Measurements from ENCODE around the gene PRKN. TPM values are rescaled to one million over a fixed set of nuclear protein-coding genes. Genes with fewer than 3 reads are reported as not detected.
"Not testable (repeated sequence)": the region's sequence is repeated elsewhere in the genome, so short reads cannot be mapped to it uniquely, and the experiment has no call there.

The PRKN gene
- total and polyA plus RNA-seq, 10 donors: 0.23 to 14.1 (median 7.0) TPM

- intact Hi-C loops (cut with DNase I; ENCODE audit: low total_unique reads): no loop called here
- TF ChIP-seq POLR2AphosphoS5 (IDR thresholded peaks at IDR 0.05) (no peak), CTCF (IDR thresholded peaks at IDR 0.05 in 8 of 11, conservative IDR thresholded peaks at IDR 0.05 in 3 of 11) (no peak), POLR2A (IDR thresholded peaks at IDR 0.05) (no peak)
- Histone ChIP-seq H3K27ac (no peak overlapping the region), H3K36me3 (no peaks in the 10 kb centered on the region), H3K4me3 (no peak overlapping the region), H3K27me3 (replicated peaks in 1 of 7) (no peaks in the 10 kb centered on the region), H3K9me3 (no peaks in the 10 kb centered on the region), H3K4me1 (no peaks in the 10 kb centered on the region)
- no peak for DNase-seq
- WGBS, 5 donors: 16 to 40% (median 31%) methylated on average over 9 of the region's 9 CpGs
Measured at GRCh38 chr6:161828355-161828754, 899.2 kb downstream of the PRKN start.

GRCh38 chr6:161826512-161826911 lies 901.1 kb downstream of the PRKN start:
- Histone ChIP-seq H3K4me3 (no peak overlapping the region), H3K4me1 (no peaks in the 10 kb centered on the region), H3K27me3 (replicated peaks in 1 of 7) (no peaks in the 10 kb centered on the region), H3K36me3 (no peaks in the 10 kb centered on the region), H3K27ac (no peak overlapping the region), H3K9me3 (no peaks in the 10 kb centered on the region)
- 82 to 93% (median 88%) methylated on average over 6 of the region's 6 CpGs for WGBS, 5 donors
- no peak for DNase-seq
- intact Hi-C loops (cut with DNase I; ENCODE audit: low total_unique reads): no loop called here
- no peak for TF ChIP-seq POLR2AphosphoS5 (IDR thresholded peaks at IDR 0.05)
- no peak for TF ChIP-seq CTCF (IDR thresholded peaks at IDR 0.05 in 8 of 11, conservative IDR thresholded peaks at IDR 0.05 in 3 of 11)
- no peak for TF ChIP-seq POLR2A (IDR thresholded peaks at IDR 0.05)

GRCh38 chr6:161822204-161822603 lies 905.4 kb downstream of the PRKN start:
- H3K4me3 ChIP-seq; H3K36me3 ChIP-seq; H3K27me3 ChIP-seq (replicated peaks in 1 of 7); H3K27ac ChIP-seq; H3K4me1 ChIP-seq; intact Hi-C loops (cut with DNase I; ENCODE audit: low total_unique reads); DNase-seq; H3K9me3 ChIP-seq: not testable (repeated sequence)
- 92 to 98% (median 95%) methylated on average over 9 of the region's 9 CpGs for WGBS, 5 donors

- Histone ChIP-seq H3K4me3 (no peak overlapping the region), H3K36me3 (no peaks in the 10 kb centered on the region), H3K4me1 (no peaks in the 10 kb centered on the region), H3K27me3 (replicated peaks in 1 of 7) (no peaks in the 10 kb centered on the region), H3K27ac (no peak overlapping the region), H3K9me3 (peaks cover 0 to 8% (median 2%) of the 10 kb centered on the region in 8 donors)
- no peak for DNase-seq
- intact Hi-C loops (cut with DNase I; ENCODE audit: low total_unique reads): no loop called here
- 78 to 89% (median 82%) methylated on average over 4 of the region's 4 CpGs for WGBS, 5 donors
- TF ChIP-seq POLR2AphosphoS5 (IDR thresholded peaks at IDR 0.05) (no peak), CTCF (IDR thresholded peaks at IDR 0.05 in 8 of 11, conservative IDR thresholded peaks at IDR 0.05 in 3 of 11) (no peak), POLR2A (IDR thresholded peaks at IDR 0.05) (no peak)
Measured at GRCh38 chr6:161817881-161818280, 909.7 kb downstream of the PRKN start.

- no peak for TF ChIP-seq CTCF (IDR thresholded peaks at IDR 0.05 in 8 of 11, conservative IDR thresholded peaks at IDR 0.05 in 3 of 11)
- no peak for TF ChIP-seq POLR2A (IDR thresholded peaks at IDR 0.05)
- no peak for TF ChIP-seq POLR2AphosphoS5 (IDR thresholded peaks at IDR 0.05)
- peaks cover 0 to 17% (median 4%) of the 10 kb centered on the region in 8 donors for H3K9me3 ChIP-seq
- H3K36me3 ChIP-seq: no peaks in the 10 kb centered on the region
- H3K27ac ChIP-seq: no peak overlapping the region
- no peaks in the 10 kb centered on the region for H3K4me1 ChIP-seq
- H3K27me3 ChIP-seq (replicated peaks in 1 of 7): no peaks in the 10 kb centered on the region
- intact Hi-C loops (cut with DNase I; ENCODE audit: low total_unique reads): no loop called here
- H3K4me3 ChIP-seq: no peak overlapping the region
- no peak for DNase-seq
- 53 to 67% (median 57%) methylated on average over 4 of the region's 4 CpGs for WGBS, 5 donors
Measured at GRCh38 chr6:161815965-161816364, 911.6 kb downstream of the PRKN start.
